BJ (cell line): Measurements from ENCODE around the gene GPR3. TPM values are rescaled to one million over a fixed set of nuclear protein-coding genes. Genes with fewer than 3 reads are reported as not detected.

ENCODE experiments used
- CTCF ChIA-PET: fragments of 350-600 bp; formaldehyde crosslinking; extraction: SDS; loops from one replicate; lab custom pipeline; 2021; ENCODE audit warnings: antibody characterized with exemption, inconsistent platforms; lab: Yijun Ruan, JAX
- POLR2A ChIA-PET: fragments of 300-600 bp; sonication (Branson Sonifier 250); formaldehyde crosslinking; extraction: SDS; loops from one replicate; lab custom pipeline; 2021; ENCODE audit warnings: antibody characterized with exemption; lab: Charles Lee
- DNase-seq: peaks from one replicate; pipeline ENCODE4 v3.0.0-alpha.2; 2011; ENCODE audit warnings: low read depth
- H3K27me3 ChIP-seq: 2 replicates; pipeline ENCODE4 v1.6.0; 2011; ENCODE audit warnings: low read length; ENCODE audit not compliant: control insufficient read depth, insufficient read depth
- H3K36me3 ChIP-seq: 2 replicates; pipeline ENCODE4 v1.5.1; 2011; ENCODE audit warnings: low read length; ENCODE audit not compliant: control insufficient read depth, insufficient read depth
- H3K4me3 ChIP-seq: 2 replicates; pipeline ENCODE4 v1.5.1; 2011; ENCODE audit warnings: low read depth, mild to moderate bottlenecking, control low read depth, low read length
- polyA plus RNA-seq: library from polyadenylated mRNA; depleted of rRNA; stranded (reverse); fragments of >200 nt; gene quantifications from 2 replicates; pipeline ENCODE4 v1.2.3, GENCODE V29; 2011
- TF ChIP-seq, protein P1 (sequence below): IDR thresholded peaks from 2 replicates; pipeline ENCODE4 v1.5.1; 2011; ENCODE audit warnings: low read depth, mild to moderate bottlenecking, control low read depth, inconsistent platforms, low read length, moderate library complexity; ENCODE audit not compliant: insufficient read depth

The GPR3 gene
- polyA plus RNA-seq, 1 experiment, result 1.8 TPM

DNA sequence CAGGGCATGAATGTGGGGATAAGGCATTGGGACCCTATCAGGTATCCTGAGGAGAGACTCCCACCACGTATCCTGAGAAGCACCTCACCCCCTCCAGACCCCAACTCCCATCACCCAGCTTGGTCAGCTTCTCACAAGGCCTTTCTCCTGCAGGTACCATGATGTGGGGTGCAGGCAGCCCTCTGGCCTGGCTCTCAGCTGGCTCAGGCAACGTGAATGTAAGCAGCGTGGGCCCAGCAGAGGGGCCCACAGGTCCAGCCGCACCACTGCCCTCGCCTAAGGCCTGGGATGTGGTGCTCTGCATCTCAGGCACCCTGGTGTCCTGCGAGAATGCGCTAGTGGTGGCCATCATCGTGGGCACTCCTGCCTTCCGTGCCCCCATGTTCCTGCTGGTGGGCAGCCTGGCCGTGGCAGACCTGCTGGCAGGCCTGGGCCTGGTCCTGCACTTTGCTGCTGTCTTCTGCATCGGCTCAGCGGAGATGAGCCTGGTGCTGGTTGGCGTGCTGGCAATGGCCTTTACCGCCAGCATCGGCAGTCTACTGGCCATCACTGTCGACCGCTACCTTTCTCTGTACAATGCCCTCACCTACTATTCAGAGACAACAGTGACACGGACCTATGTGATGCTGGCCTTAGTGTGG, 1.3 kb downstream of the GPR3 start:
- TF ChIP-seq, protein P1, sequence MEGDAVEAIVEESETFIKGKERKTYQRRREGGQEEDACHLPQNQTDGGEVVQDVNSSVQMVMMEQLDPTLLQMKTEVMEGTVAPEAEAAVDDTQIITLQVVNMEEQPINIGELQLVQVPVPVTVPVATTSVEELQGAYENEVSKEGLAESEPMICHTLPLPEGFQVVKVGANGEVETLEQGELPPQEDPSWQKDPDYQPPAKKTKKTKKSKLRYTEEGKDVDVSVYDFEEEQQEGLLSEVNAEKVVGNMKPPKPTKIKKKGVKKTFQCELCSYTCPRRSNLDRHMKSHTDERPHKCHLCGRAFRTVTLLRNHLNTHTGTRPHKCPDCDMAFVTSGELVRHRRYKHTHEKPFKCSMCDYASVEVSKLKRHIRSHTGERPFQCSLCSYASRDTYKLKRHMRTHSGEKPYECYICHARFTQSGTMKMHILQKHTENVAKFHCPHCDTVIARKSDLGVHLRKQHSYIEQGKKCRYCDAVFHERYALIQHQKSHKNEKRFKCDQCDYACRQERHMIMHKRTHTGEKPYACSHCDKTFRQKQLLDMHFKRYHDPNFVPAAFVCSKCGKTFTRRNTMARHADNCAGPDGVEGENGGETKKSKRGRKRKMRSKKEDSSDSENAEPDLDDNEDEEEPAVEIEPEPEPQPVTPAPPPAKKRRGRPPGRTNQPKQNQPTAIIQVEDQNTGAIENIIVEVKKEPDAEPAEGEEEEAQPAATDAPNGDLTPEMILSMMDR, result no peak
- POLR2A ChIA-PET, result no interaction called here
- CTCF ChIA-PET, result interaction anchor here (0.9 to 11.9 kb wide), 12 partner anchors 8 to 350 kb away, joined by 3 to 353 read pairs (median 11); partner anchors contain the start of gene AHDC1

DNA sequence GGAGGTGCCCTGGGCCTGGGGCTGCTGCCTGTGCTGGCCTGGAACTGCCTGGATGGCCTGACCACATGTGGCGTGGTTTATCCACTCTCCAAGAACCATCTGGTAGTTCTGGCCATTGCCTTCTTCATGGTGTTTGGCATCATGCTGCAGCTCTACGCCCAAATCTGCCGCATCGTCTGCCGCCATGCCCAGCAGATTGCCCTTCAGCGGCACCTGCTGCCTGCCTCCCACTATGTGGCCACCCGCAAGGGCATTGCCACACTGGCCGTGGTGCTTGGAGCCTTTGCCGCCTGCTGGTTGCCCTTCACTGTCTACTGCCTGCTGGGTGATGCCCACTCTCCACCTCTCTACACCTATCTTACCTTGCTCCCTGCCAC, 1.8 kb downstream of the GPR3 start:
- CTCF ChIA-PET, result interaction anchor here (0.7 to 11.9 kb wide), 26 partner anchors 8 to 354 kb away, joined by 3 to 353 read pairs (median 8); partner anchors contain the start of genes AHDC1, MAP3K6 and SYTL1
- TF ChIP-seq, protein P1, result no peak

More for the DNA sequence above, 1.3 kb downstream of the GPR3 start:
- no peaks in the 10 kb centered on the region for H3K27me3 ChIP-seq
- no peak for DNase-seq
- H3K4me3 ChIP-seq, result no peak overlapping the region
- H3K36me3 ChIP-seq, result no peaks in the 10 kb centered on the region

DNA sequence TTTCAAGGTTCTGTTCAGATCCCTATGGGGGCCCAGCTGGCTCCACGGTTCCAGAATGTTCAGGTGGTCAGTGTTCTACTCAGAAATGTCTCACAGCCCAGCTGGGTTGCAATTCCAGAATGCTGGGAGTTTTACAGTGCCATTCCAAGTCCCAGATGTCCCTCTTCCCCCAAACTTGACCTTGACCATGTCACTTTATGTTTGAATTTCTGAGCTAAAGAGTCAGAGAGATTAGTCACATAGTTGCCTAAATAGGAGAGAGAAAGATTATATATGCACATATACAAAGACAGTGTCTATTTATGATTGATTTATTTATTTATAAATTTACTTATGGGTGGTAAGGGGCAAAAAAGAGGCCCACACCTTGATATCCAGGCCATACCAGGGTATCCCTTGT, 2.5 kb downstream of the GPR3 start:
- TF ChIP-seq, protein P1, result no peak
- DNase-seq, result no peak
- Histone ChIP-seq H3K36me3 (no peaks in the 10 kb centered on the region), H3K4me3 (no peak overlapping the region), H3K27me3 (no peaks in the 10 kb centered on the region)
- ChIA-PET CTCF (interaction anchor here (0.6 to 11.9 kb wide), 35 partner anchors 7 to 959 kb away, joined by 3 to 353 read pairs (median 5); partner anchors contain the start of genes AHDC1, MAP3K6 and SYTL1), POLR2A (no interaction called here)

More for the DNA sequence above, 1.8 kb downstream of the GPR3 start:
- Histone ChIP-seq H3K27me3 (no peaks in the 10 kb centered on the region), H3K36me3 (no peaks in the 10 kb centered on the region), H3K4me3 (no peak overlapping the region)
- DNase-seq, result no peak
- POLR2A ChIA-PET, result no interaction called here

DNA sequence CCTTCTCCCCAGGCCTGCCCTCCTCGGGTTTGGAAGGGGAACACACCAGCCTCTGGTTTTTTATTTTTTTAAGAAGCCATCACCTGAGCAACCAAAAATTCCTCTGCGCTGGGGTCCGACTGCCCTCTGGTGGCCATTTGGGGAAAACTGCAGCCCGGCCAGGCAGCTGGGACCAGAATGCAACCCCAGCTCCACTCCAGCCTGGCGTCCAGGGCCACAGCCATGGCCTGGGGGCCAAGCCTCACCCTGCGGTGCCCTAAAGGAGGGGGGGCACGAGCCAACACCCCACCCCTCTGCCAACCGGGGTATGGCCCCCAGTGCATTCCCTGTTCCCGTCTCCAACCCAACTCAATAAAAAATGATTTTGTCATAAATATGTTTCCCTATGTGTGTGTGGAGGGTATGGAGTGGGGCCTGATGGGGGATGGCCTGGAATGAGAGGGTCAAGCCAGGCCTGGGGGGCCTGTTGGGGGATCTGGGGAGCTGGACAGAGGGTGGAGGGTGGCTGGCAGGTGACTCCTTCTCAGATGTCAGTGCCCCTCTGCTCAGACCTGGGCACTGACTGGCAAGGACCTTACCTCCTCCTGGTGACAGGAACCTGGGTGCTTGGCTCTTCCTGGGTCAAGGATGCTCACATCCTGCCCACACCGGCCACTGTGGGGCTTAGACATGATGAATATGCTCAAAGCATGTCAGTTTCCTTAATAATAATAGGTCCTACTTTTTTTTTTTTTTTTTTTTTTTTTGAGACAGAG, 3.2 kb downstream of the GPR3 start:
- ChIA-PET CTCF (interaction anchor here (0.5 to 11.9 kb wide), 34 partner anchors 8 to 351 kb away, joined by 3 to 353 read pairs (median 5); partner anchors contain the start of genes AHDC1, MAP3K6 and SYTL1), POLR2A (no interaction called here)
- no peaks in the 10 kb centered on the region for H3K36me3 ChIP-seq
- H3K27me3 ChIP-seq, result no peaks in the 10 kb centered on the region
- TF ChIP-seq, protein P1, result peak; percentile 92
- DNase-seq, result no peak
- no peak overlapping the region for H3K4me3 ChIP-seq

DNA sequence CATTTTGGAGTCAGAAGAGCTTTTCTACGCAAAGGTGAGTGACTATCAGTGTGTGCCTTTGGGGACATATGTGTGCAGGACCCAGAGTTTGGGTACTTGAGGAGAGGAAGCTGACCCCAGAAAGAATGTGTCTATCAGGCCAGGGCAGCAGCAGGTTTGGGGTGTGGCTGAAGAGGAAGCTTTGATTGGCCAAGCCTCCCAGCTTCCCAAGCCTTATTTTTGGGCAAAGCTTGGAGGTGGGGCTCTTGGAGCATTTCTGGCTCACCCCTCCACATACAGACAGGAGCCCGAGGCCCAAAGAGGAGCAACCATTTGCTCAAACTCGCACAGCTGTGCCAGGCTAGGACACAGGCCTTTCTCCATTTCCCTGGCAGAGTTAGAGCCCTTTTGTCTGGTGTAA, 4.7 kb downstream of the GPR3 start:
- TF ChIP-seq, protein P1, result no peak
- DNase-seq, result no peak
- CTCF ChIA-PET, result interaction anchor here (0.6 to 11.9 kb wide), 19 partner anchors 8 to 353 kb away, joined by 3 to 353 read pairs (median 4); partner anchors contain the start of genes AHDC1 and MAP3K6
- Histone ChIP-seq H3K36me3 (no peaks in the 10 kb centered on the region), H3K4me3 (no peak overlapping the region), H3K27me3 (no peaks in the 10 kb centered on the region)
- POLR2A ChIA-PET, result interaction anchor here (0.6 kb wide), 1 partner anchor 359 kb away, joined by 5 read pairs; no protein-coding TSS in a partner anchor
